H9 (cell line): ENCODE measurements around the gene EPHA2. TPM values are rescaled to one million over a fixed set of nuclear protein-coding genes. Genes with fewer than 3 reads are reported as not detected.

ENCODE experiments used
- DNase-seq: peaks from one replicate; pipeline ENCODE4 v3.0.0-alpha.2; 2017
- H2AFZ ChIP-seq: one replicate; pipeline ENCODE4 v1.6.1; 2013; ENCODE audit warnings: mild to moderate bottlenecking, low read length, control low read depth, moderate library complexity
- H2AK5ac ChIP-seq: 2 replicates; pipeline ENCODE4 v1.6.1; 2013; ENCODE audit warnings: low read length, control low read depth, mixed read lengths; ENCODE audit not compliant: insufficient read length
- H2BK120ac ChIP-seq: one replicate; pipeline ENCODE4 v1.6.1; 2013; ENCODE audit warnings: low read depth, mild to moderate bottlenecking, low read length, control low read depth, inconsistent platforms; ENCODE audit not compliant: poor library complexity, severe bottlenecking
- H2BK12ac ChIP-seq: 2 replicates; pipeline ENCODE4 v1.6.1; 2013; ENCODE audit warnings: low read length, control low read depth, mixed read lengths, low read depth; ENCODE audit not compliant: insufficient read length
- H2BK15ac ChIP-seq: 2 replicates; pipeline ENCODE4 v1.6.1; 2013; ENCODE audit warnings: low read depth, low read length, control low read depth
- H2BK20ac ChIP-seq: one replicate; pipeline ENCODE4 v1.6.1; 2013; ENCODE audit warnings: low read depth, mild to moderate bottlenecking, low read length, control low read depth, inconsistent platforms; ENCODE audit not compliant: poor library complexity, severe bottlenecking
- H2BK5ac ChIP-seq: 2 replicates; pipeline ENCODE4 v1.6.1; 2013; ENCODE audit warnings: low read length, control low read depth, mixed read lengths; ENCODE audit not compliant: insufficient read length
- H3K14ac ChIP-seq: 2 replicates; pipeline ENCODE4 v1.6.1; 2013; ENCODE audit warnings: low read length, control low read depth; ENCODE audit not compliant: insufficient read depth
- H3K18ac ChIP-seq: 2 replicates; pipeline ENCODE4 v1.6.1; 2013; ENCODE audit warnings: low read depth, mild to moderate bottlenecking, mixed read lengths, low read length, control low read depth; ENCODE audit not compliant: insufficient read length
- H3K23ac ChIP-seq: 2 replicates; pipeline ENCODE4 v1.6.1; 2013; ENCODE audit warnings: low read length, control low read depth, mixed read lengths, low read depth; ENCODE audit not compliant: insufficient read length
- H3K23me2 ChIP-seq: 2 replicates; pipeline ENCODE4 v1.6.1; 2013; ENCODE audit warnings: low read depth, mild to moderate bottlenecking, mixed read lengths, low read length, control low read depth; ENCODE audit not compliant: insufficient read length, poor library complexity, severe bottlenecking
- H3K27ac ChIP-seq: 2 replicates; pipeline ENCODE4 v1.5.1; 2013; ENCODE audit warnings: low read length, control low read depth, mixed read lengths, low read depth; ENCODE audit not compliant: insufficient read length
- H3K27me3 ChIP-seq: 2 replicates; pipeline ENCODE4 v1.6.1; 2013; ENCODE audit warnings: low read length, control low read depth, inconsistent platforms; ENCODE audit not compliant: insufficient read depth
- H3K4ac ChIP-seq: 2 replicates; pipeline ENCODE4 v1.6.1; 2013; ENCODE audit warnings: low read depth, mild to moderate bottlenecking, control low read depth, inconsistent platforms, low read length, moderate library complexity
- H3K4me1 ChIP-seq: 2 replicates; pipeline ENCODE4 v1.6.1; 2013; ENCODE audit warnings: low read length, control low read depth, inconsistent platforms; ENCODE audit not compliant: insufficient read depth
- H3K4me2 ChIP-seq: 2 replicates; pipeline ENCODE4 v1.6.1; 2013; ENCODE audit warnings: low read length, control low read depth, mixed read lengths; ENCODE audit not compliant: insufficient read length, insufficient read depth
- H3K56ac ChIP-seq: 2 replicates; pipeline ENCODE4 v1.6.1; 2013; ENCODE audit warnings: low read depth, mild to moderate bottlenecking, mixed read lengths, low read length, control low read depth; ENCODE audit not compliant: insufficient read length
- H3K79me1 ChIP-seq: 2 replicates; pipeline ENCODE4 v1.6.1; 2013; ENCODE audit warnings: low read depth, mild to moderate bottlenecking, moderate library complexity, low read length, control low read depth, inconsistent platforms; ENCODE audit not compliant: insufficient read depth, poor library complexity, severe bottlenecking
- H3K79me2 ChIP-seq: 2 replicates; pipeline ENCODE4 v1.6.1; 2013; ENCODE audit warnings: low read length, control low read depth, inconsistent platforms; ENCODE audit not compliant: insufficient read depth
- H3K9ac ChIP-seq: 2 replicates; pipeline ENCODE4 v1.6.1; 2013; ENCODE audit warnings: low read length, control low read depth, mixed read lengths; ENCODE audit not compliant: insufficient read length; ENCODE audit errors: extremely low read depth
- H3K9me3 ChIP-seq: one replicate; pipeline ENCODE4 v1.6.1; 2013; ENCODE audit warnings: low read depth, low read length, inconsistent platforms; ENCODE audit not compliant: control insufficient read depth
- H3T11ph ChIP-seq: one replicate; pipeline ENCODE4 v1.6.1; 2013; ENCODE audit warnings: mild to moderate bottlenecking, low read length, control low read depth, inconsistent platforms
- H4K20me1 ChIP-seq: one replicate; pipeline ENCODE4 v1.6.1; 2013; ENCODE audit not compliant: control insufficient read depth, insufficient read length, insufficient read depth
- H4K5ac ChIP-seq: 2 replicates; pipeline ENCODE4 v1.6.1; 2013; ENCODE audit warnings: low read depth, mild to moderate bottlenecking, mixed read lengths, low read length, control low read depth; ENCODE audit not compliant: insufficient read length
- H4K8ac ChIP-seq: replicated peaks from 2 replicates; pipeline ENCODE4 v1.6.1; 2013; ENCODE audit warnings: low read length, control low read depth, mixed read lengths, low read depth; ENCODE audit not compliant: insufficient read length
- H4K91ac ChIP-seq: 2 replicates; pipeline ENCODE4 v1.6.1; 2013; ENCODE audit warnings: low read depth, mild to moderate bottlenecking, moderate library complexity, mixed read lengths, low read length, control low read depth; ENCODE audit not compliant: insufficient read length
- H3K27ac Mint-ChIP-seq, 3 experiments: 2 replicates in 2 of 3; 3 replicates in 1 of 3; pipeline ENCODE4 v1.8.0; 2020 to 2021; ENCODE audit warnings: mixed read lengths in 3 of 3, mild to moderate bottlenecking in 1 of 3, moderate library complexity in 1 of 3
- H3K27me3 Mint-ChIP-seq: 2 replicates; pipeline ENCODE4 v1.8.0; 2021; ENCODE audit warnings: low read depth, mild to moderate bottlenecking, moderate library complexity, mixed read lengths
- H3K36me3 Mint-ChIP-seq, 3 experiments: 2 replicates in 2 of 3; 3 replicates in 1 of 3; pipeline ENCODE4 v1.8.0; 2020 to 2021; ENCODE audit warnings: low read depth in 3 of 3, mixed read lengths in 3 of 3; ENCODE audit not compliant: insufficient read depth in 1 of 3
- H3K4me1 Mint-ChIP-seq, 2 experiments: 2 replicates each; pipeline ENCODE4 v1.8.0; 2020; ENCODE audit warnings: mixed read lengths in 2 of 2
- H3K4me3 Mint-ChIP-seq, 2 experiments: 2 replicates in 1 of 2; 3 replicates in 1 of 2; pipeline ENCODE4 v1.8.0; 2020 to 2021; ENCODE audit warnings: mild to moderate bottlenecking in 2 of 2, mixed read lengths in 2 of 2, moderate library complexity in 1 of 2
- H3K9me3 Mint-ChIP-seq, 2 experiments: 2 replicates in 1 of 2; 3 replicates in 1 of 2; pipeline ENCODE4 v1.8.0; 2020; ENCODE audit warnings: mild to moderate bottlenecking in 2 of 2, mixed read lengths in 2 of 2, moderate library complexity in 1 of 2
- CTCF ChIP-seq: fragments of 200-600 bp; sonication (generic); conservative IDR thresholded peaks from 3 replicates; pipeline ENCODE4 v1.8.0; 2021; ENCODE audit warnings: antibody characterized with exemption, mild to moderate bottlenecking
- WGBS: extraction: QIAGEN DNeasy Blood & Tissue Kit; methylation state at CpG from one replicate; pipeline ENCODE4 v1.1.7; 2013; ENCODE audit warnings: missing lambda C conversion rate, low lambda C conversion rate, mixed read lengths; ENCODE audit not compliant: insufficient read length; ENCODE audit errors: extremely low coverage; 5-methylcytosine and 5-hydroxymethylcytosine counted together
- total RNA-seq: library from RNA; stranded (reverse); gene quantifications from 2 replicates; pipeline ENCODE4 v1.2.1, GENCODE V29; 2021

EPHA2 gene
- total RNA-seq, 1 experiment from 2014 or later, result 33.1 TPM

- H3K4me1 Mint-ChIP-seq, result peaks cover 12 to 20% of the 10 kb centered on the region in 2 experiments
Measured at GRCh38 chr1:16183179-16183578, 27.3 kb upstream of the EPHA2 start.

More at GRCh38 chr1:16183179-16183578, 27.3 kb upstream of the EPHA2 start:
- no peak overlapping the region for H2BK12ac ChIP-seq
- H3K18ac ChIP-seq, result no peak overlapping the region
- H3K27me3 ChIP-seq, result no peaks in the 10 kb centered on the region
- no peaks in the 10 kb centered on the region for H3K4me1 ChIP-seq
- WGBS, result no CpG with 5 or more reads among the region's 13 CpGs
- H3K23me2 ChIP-seq, result no peaks in the 10 kb centered on the region
- H2BK120ac ChIP-seq, result no peak overlapping the region
- H3K9ac ChIP-seq, result no peak overlapping the region
- H3K79me1 ChIP-seq, result no peaks in the 10 kb centered on the region
- Mint-ChIP-seq H3K36me3 (no peaks in the 10 kb centered on the region), H3K4me3 (no peak overlapping the region), H3K9me3 (no peaks in the 10 kb centered on the region), H3K27ac (no peak overlapping the region), H3K27me3 (peaks cover 3% of the 10 kb centered on the region)
- H3K4me2 ChIP-seq, result no peak overlapping the region
- DNase-seq, result no peak
- no peak overlapping the region for H3K56ac ChIP-seq
- TF ChIP-seq CTCF, result no peak
- H2AK5ac ChIP-seq, result no peak overlapping the region
- H3K4ac ChIP-seq, result no peak overlapping the region
- H3K27ac ChIP-seq, result no peak overlapping the region
- H3K14ac ChIP-seq, result no peak overlapping the region
- no peak overlapping the region for H2AFZ ChIP-seq
- H4K20me1 ChIP-seq, result no peaks in the 10 kb centered on the region
- no peak overlapping the region for H2BK5ac ChIP-seq
- no peak overlapping the region for H4K8ac ChIP-seq
- no peak overlapping the region for H4K91ac ChIP-seq
- H2BK15ac ChIP-seq, result no peak overlapping the region
- H3T11ph ChIP-seq, result no peak overlapping the region
- H4K5ac ChIP-seq, result no peak overlapping the region
- no peak overlapping the region for H2BK20ac ChIP-seq
- no peaks in the 10 kb centered on the region for H3K79me2 ChIP-seq
- H3K9me3 ChIP-seq, result no peaks in the 10 kb centered on the region
- no peak overlapping the region for H3K23ac ChIP-seq
